ENCODE measurements around the gene VPS16. TPM values are rescaled to one million over a fixed set of nuclear protein-coding genes. Genes with fewer than 3 reads are reported as not detected.

VPS16 gene
- total RNA-seq, 1 experiment from 2014 or later: 38.1 TPM

- TF ChIP-seq, protein P1, sequence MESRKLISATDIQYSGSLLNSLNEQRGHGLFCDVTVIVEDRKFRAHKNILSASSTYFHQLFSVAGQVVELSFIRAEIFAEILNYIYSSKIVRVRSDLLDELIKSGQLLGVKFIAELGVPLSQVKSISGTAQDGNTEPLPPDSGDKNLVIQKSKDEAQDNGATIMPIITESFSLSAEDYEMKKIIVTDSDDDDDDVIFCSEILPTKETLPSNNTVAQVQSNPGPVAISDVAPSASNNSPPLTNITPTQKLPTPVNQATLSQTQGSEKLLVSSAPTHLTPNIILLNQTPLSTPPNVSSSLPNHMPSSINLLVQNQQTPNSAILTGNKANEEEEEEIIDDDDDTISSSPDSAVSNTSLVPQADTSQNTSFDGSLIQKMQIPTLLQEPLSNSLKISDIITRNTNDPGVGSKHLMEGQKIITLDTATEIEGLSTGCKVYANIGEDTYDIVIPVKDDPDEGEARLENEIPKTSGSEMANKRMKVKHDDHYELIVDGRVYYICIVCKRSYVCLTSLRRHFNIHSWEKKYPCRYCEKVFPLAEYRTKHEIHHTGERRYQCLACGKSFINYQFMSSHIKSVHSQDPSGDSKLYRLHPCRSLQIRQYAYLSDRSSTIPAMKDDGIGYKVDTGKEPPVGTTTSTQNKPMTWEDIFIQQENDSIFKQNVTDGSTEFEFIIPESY (IDR thresholded peaks at IDR 0.05; ENCODE audit: extremely low read depth, insufficient replicate concordance, low read length): no peak
- TF ChIP-seq SP1 (IDR thresholded peaks at IDR 0.05; ENCODE audit: low read depth) (no peak), ELF1 (IDR thresholded peaks at IDR 0.05; ENCODE audit: borderline replicate concordance, low read depth) (no peak), JUND (IDR thresholded peaks at IDR 0.05) (no peak), EZH2phosphoT487 (IDR thresholded peaks at IDR 0.05; ENCODE audit: borderline replicate concordance) (no peak), FOSL1 (IDR thresholded peaks at IDR 0.05; ENCODE audit: low read depth) (no peak)
Measured at GRCh38 chr20:2883726-2884637, 43.4 kb downstream of the VPS16 start (continued).

DNA sequence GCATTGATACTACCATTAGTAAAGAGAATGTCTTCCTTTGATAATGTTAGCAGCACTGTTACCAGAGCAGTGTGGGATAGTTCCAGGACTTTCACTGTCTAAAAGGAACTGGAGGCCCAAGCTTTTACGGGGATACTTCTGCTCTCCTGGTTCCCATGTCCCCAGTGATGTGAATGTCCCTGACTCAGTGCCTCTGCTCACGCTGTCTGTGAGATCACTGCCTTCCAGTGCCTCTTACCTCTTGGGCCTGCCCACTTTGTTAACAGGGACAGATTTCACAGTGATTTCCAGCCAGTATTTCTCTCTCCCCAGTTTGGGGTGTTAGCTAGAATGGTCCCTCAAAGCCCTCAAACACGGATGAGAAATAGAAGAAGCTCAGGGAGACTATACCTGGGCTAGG is 47.2 kb downstream of the VPS16 start:
- TF ChIP-seq EZH2phosphoT487 (IDR thresholded peaks at IDR 0.05; ENCODE audit: borderline replicate concordance) (no peak), SP1 (IDR thresholded peaks at IDR 0.05; ENCODE audit: low read depth) (no peak), JUND (IDR thresholded peaks at IDR 0.05) (no peak), TCF7L2 (IDR thresholded peaks at IDR 0.05; ENCODE audit: borderline replicate concordance, extremely low read depth, insufficient read depth, insufficient read length) (no peak), CBX3 (IDR thresholded peaks at IDR 0.05; ENCODE audit: low read depth) (no peak), CTCF (IDR thresholded peaks at IDR 0.05 in 2 of 3, conservative IDR thresholded peaks at IDR 0.05 in 1 of 3; ENCODE audit: borderline replicate concordance in 1 of 3, insufficient read depth in 1 of 3, low read depth in 2 of 3, low read length in 2 of 3) (no peak), SIN3A (IDR thresholded peaks at IDR 0.05; ENCODE audit: low read depth) (no peak), SRF (IDR thresholded peaks at IDR 0.05; ENCODE audit: low read depth) (no peak), ZFX (IDR thresholded peaks at IDR 0.05) (no peak), CEBPB (IDR thresholded peaks at IDR 0.05; ENCODE audit: low read depth) (no peak), ZNF274 (IDR thresholded peaks at IDR 0.05; ENCODE audit: low read depth, low read length) (no peak), YY1 (IDR thresholded peaks at IDR 0.05; ENCODE audit: extremely low read depth, insufficient replicate concordance, low read depth, low read length) (no peak), EZH2 (IDR thresholded peaks at IDR 0.05) (no peak), POLR2AphosphoS5 (IDR thresholded peaks at IDR 0.05; ENCODE audit: low read depth, low read length) (no peak), ATF3 (IDR thresholded peaks at IDR 0.05) (no peak), EGR1 (IDR thresholded peaks at IDR 0.05; ENCODE audit: low read depth) (no peak)
- no TSS peak for BruUV-seq (replicated peaks)
- ChIA-PET RAD21 (ENCODE audit: low non-redundant PET in 1 of 2, low total read pairs in 2 of 2, uncharacterized antibody in 2 of 2, unreplicated experiment in 2 of 2) (no interaction called here), CTCF (no interaction called here), POLR2A (no interaction called here)
- DNase-seq (ENCODE audit: low read depth, low spot score) (no peak), ATAC-seq (no peak)
- no peak overlapping the region for H3K9ac ChIP-seq (ENCODE audit: low read length)
- peaks cover 91% of the 10 kb centered on the region for H3K79me2 ChIP-seq (ENCODE audit: insufficient read depth, low read length)
- H3K4me1 ChIP-seq (ENCODE audit: control insufficient read depth in 1 of 2, insufficient read depth in 2 of 2, low read length in 2 of 2): peaks cover 0 to 15% of the 10 kb centered on the region in 2 experiments; a peak in 2 of 4 replicates
- no peaks in the 10 kb centered on the region for H3K9me3 ChIP-seq (ENCODE audit: control insufficient read depth in 1 of 2, insufficient read depth in 1 of 2, low read depth in 1 of 2, low read length in 2 of 2)
- H3K27ac ChIP-seq (ENCODE audit: low read depth, low read length): no peak overlapping the region
- intact Hi-C loops (cut with micrococcal nuclease): no loop called here
- no peaks in the 10 kb centered on the region for H4K20me1 ChIP-seq (ENCODE audit: insufficient read depth)
- no peak overlapping the region for H2AFZ ChIP-seq (ENCODE audit: low read depth, low read length, poor library complexity, severe bottlenecking)
- no peaks in the 10 kb centered on the region for H3K9me2 ChIP-seq (ENCODE audit: insufficient read depth)
- H3K4me3 ChIP-seq (replicated peaks in 1 of 2; ENCODE audit: low read depth in 1 of 2, low read length in 2 of 2): no peak overlapping the region
- no peaks in the 10 kb centered on the region for H3K27me3 ChIP-seq (ENCODE audit: insufficient read depth, low read length)
- H3K4me2 ChIP-seq (ENCODE audit: low read length): no peak overlapping the region
- no peaks in the 10 kb centered on the region for H3K36me3 ChIP-seq (ENCODE audit: control insufficient read depth in 1 of 2, insufficient read depth in 2 of 2, low read length in 2 of 2)
